Liver (tissue), 9 donors: ENCODE results near the gene SNX32. TPM values are rescaled to one million over a fixed set of nuclear protein-coding genes. Genes with fewer than 3 reads are reported as not detected.

Experiments used
- DNase-seq: peaks from one replicate; pipeline ENCODE4 v3.0.0-alpha.2; 2017; ENCODE audit warnings: low spot score
- H3K27ac ChIP-seq, 2 donors: one replicate each; pipeline ENCODE4 v1.7.0; 2013; ENCODE audit warnings: inconsistent platforms in 2 of 2, low read length in 2 of 2, control low read depth in 1 of 2, low read depth in 1 of 2, mild to moderate bottlenecking in 1 of 2
- H3K27me3 ChIP-seq, 4 donors: one replicate each; pipeline versions ENCODE4 v1.6.1 to v1.7.0; 2013; ENCODE audit warnings: low read length in 3 of 4, inconsistent platforms in 1 of 4, mild to moderate bottlenecking in 1 of 4, moderate library complexity in 1 of 4; ENCODE audit not compliant: control insufficient read depth in 4 of 4, insufficient read depth in 4 of 4
- H3K36me3 ChIP-seq, 4 donors: one replicate each; pipeline versions ENCODE4 v1.6.1 to v1.7.0; 2013; ENCODE audit warnings: low read length in 3 of 4, mild to moderate bottlenecking in 3 of 4, low read depth in 1 of 4, moderate library complexity in 1 of 4; ENCODE audit not compliant: control insufficient read depth in 4 of 4, insufficient read depth in 3 of 4
- H3K4me1 ChIP-seq, 4 donors: one replicate each; pipeline versions ENCODE4 v1.6.1 to v1.7.0; 2013; ENCODE audit warnings: low read length in 3 of 4, mild to moderate bottlenecking in 3 of 4, moderate library complexity in 1 of 4; ENCODE audit not compliant: control insufficient read depth in 4 of 4, insufficient read depth in 4 of 4
- H3K4me3 ChIP-seq, 3 donors: one replicate each; pipeline versions ENCODE4 v1.6.1 to v1.7.0; 2013; ENCODE audit warnings: low read length in 3 of 3, control low read depth in 1 of 3, low read depth in 1 of 3, mild to moderate bottlenecking in 1 of 3
- H3K9ac ChIP-seq, 2 donors: one replicate each; pipeline ENCODE4 v1.7.0; 2013; ENCODE audit warnings: low read length in 2 of 2, mild to moderate bottlenecking in 2 of 2, moderate library complexity in 2 of 2, control low read depth in 1 of 2, low read depth in 1 of 2
- H3K9me3 ChIP-seq, 4 donors: one replicate each; pipeline versions ENCODE4 v1.6.1 to v1.7.0; 2013; ENCODE audit warnings: low read length in 3 of 4; ENCODE audit not compliant: control insufficient read depth in 4 of 4
- EGR1 ChIP-seq, 2 donors: IDR thresholded peaks; 2 replicates each; pipeline ENCODE4 v1.6.1; 2016 to 2018; ENCODE audit warnings: antibody characterized with exemption in 2 of 2, low read depth in 2 of 2
- FOXA2 ChIP-seq: IDR thresholded peaks from 2 replicates; pipeline ENCODE4 v1.6.1; 2016; ENCODE audit warnings: antibody characterized with exemption
- GABPA ChIP-seq, 2 donors: IDR thresholded peaks in 1 of 2; conservative IDR thresholded peaks in 1 of 2; 2 replicates each; pipeline ENCODE4 v1.6.1; 2016; ENCODE audit warnings: antibody characterized with exemption in 2 of 2, mild to moderate bottlenecking in 1 of 2, moderate library complexity in 1 of 2
- HNF4A ChIP-seq, 2 donors: conservative IDR thresholded peaks; 2 replicates each; pipeline ENCODE4 v1.6.1; 2016; ENCODE audit warnings: antibody characterized with exemption in 2 of 2, mild to moderate bottlenecking in 2 of 2
- HNF4G ChIP-seq: IDR thresholded peaks from 2 replicates; pipeline ENCODE4 v1.6.1; 2016; ENCODE audit warnings: antibody characterized with exemption
- JUND ChIP-seq, 2 donors: IDR thresholded peaks; 2 replicates each; pipeline ENCODE4 v1.6.1; 2016; ENCODE audit warnings: antibody characterized with exemption in 2 of 2
- NR2F2 ChIP-seq: IDR thresholded peaks from 2 replicates; pipeline ENCODE4 v1.6.1; 2016; ENCODE audit warnings: antibody characterized with exemption
- RAD21 ChIP-seq, 2 donors: IDR thresholded peaks; 2 replicates each; pipeline ENCODE4 v1.6.1; 2016; ENCODE audit warnings: antibody characterized with exemption in 2 of 2, mild to moderate bottlenecking in 2 of 2
- RXRA ChIP-seq, 2 donors: IDR thresholded peaks; 2 replicates each; pipeline ENCODE4 v1.6.1; 2017 to 2018; ENCODE audit warnings: antibody characterized with exemption in 2 of 2, mild to moderate bottlenecking in 1 of 2
- SP1 ChIP-seq: IDR thresholded peaks from 2 replicates; pipeline ENCODE4 v1.6.1; 2018; ENCODE audit warnings: antibody characterized with exemption, mild to moderate bottlenecking
- TAF1 ChIP-seq: conservative IDR thresholded peaks from 2 replicates; pipeline ENCODE4 v1.6.1; 2016; ENCODE audit warnings: antibody characterized with exemption, mild to moderate bottlenecking
- YY1 ChIP-seq: IDR thresholded peaks from 2 replicates; pipeline ENCODE4 v1.6.1; 2016; ENCODE audit warnings: antibody characterized with exemption, mild to moderate bottlenecking
- WGBS: extraction: QIAGEN DNeasy Blood & Tissue Kit; methylation state at CpG from one replicate; pipeline ENCODE4 v1.1.7; 2013; 5-methylcytosine and 5-hydroxymethylcytosine counted together
- polyA plus RNA-seq, 2 donors: library from polyadenylated mRNA; stranded (reverse) in 1 of 2; unstranded in 1 of 2; fragments of 200-250 nt in 1 of 2; fragments of >200 nt in 1 of 2; fragmentation: Nextera tagmentation in 1 of 2; extraction: Ambion mirVana in 1 of 2; gene quantifications; one replicate each; pipeline versions ENCODE4 v1.2.1 to v1.2.3, GENCODE V29; 2013 to 2015
- total RNA-seq, 2 donors: library from RNA; depleted of rRNA; stranded (reverse); fragments of >200 nt; gene quantifications; one replicate each; pipeline ENCODE4 v1.2.3, GENCODE V29; 2014
- TF ChIP-seq, protein P1 (sequence below): fragments of 150-350 bp; IDR thresholded peaks from 2 replicates; pipeline ENCODE4 v1.5.1; 2017; ENCODE audit warnings: improper control_type of control experiment, low read depth, low read length; ENCODE audit not compliant: missing input control
- TF ChIP-seq, protein P2 (sequence below): IDR thresholded peaks from 2 replicates; pipeline ENCODE4 v1.6.1; 2016; ENCODE audit warnings: antibody characterized with exemption
- TF ChIP-seq, protein P3 (sequence below): IDR thresholded peaks from 2 replicates; pipeline ENCODE4 v1.6.1; 2016; ENCODE audit warnings: antibody characterized with exemption, mild to moderate bottlenecking
- TF ChIP-seq, protein P4 (sequence below): IDR thresholded peaks from 2 replicates; pipeline ENCODE4 v1.6.1; 2016; ENCODE audit warnings: antibody characterized with exemption
- TF ChIP-seq, protein P5 (sequence below): IDR thresholded peaks from 2 replicates; pipeline ENCODE4 v1.6.1; 2016; ENCODE audit warnings: antibody characterized with exemption
- donor health status: healthy.
- donor health status: healthy.
- donor health status: healthy.
- donor health status: healthy.
- donor health status: healthy.

Gene SNX32
- total and polyA plus RNA-seq, 4 donors = under 0.01 to 0.38 (median 0.06) TPM

DNA sequence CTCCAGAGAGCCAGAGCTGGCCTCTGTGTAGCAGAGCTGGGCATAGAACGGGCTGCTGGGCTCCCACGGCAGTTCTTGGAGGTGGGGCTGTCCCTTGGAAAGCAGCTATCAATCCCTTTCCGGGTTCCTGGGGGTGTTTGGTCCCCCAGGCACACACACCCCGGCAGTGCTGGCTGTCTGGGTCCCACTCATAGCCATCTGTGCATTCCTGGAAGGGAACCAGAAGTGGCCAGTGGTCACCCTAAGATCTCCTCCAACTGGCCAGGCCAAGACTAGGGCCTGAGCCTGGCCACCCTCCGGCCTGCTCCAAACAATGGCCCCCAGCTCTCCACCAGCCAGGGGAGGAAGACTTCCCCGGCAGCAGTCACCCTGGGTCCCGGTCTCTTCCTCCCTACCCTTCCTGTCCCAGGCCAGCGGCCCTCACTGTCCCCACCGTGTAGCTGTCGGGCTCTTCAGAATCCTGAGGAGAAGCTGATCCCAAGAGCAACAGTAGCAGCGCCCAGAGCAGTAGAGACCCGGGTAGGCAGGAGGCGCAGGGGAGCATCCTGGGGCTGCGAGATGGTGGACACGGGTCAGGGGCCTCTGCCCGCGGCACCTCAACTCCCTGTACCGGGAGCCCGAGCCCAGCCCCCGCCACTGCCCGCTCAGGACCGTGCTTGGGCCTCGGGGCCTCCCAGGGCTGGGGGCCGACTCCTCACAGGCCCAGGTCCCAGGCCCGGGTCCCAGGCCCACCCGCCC is 38.2 kb downstream of the SNX32 start:
- peak overlapping the region in 1 of 3 donors; percentile 41 for H3K4me3 ChIP-seq
- DNase-seq = no peak
- WGBS = 62% methylated on average over 26 of the region's 26 CpGs

More for the DNA sequence above, 38.2 kb downstream of the SNX32 start:
- no peaks in the 10 kb centered on the region for H3K9me3 ChIP-seq
- peaks cover 0 to 20% (median 6%) of the 10 kb centered on the region in 4 donors for H3K4me1 ChIP-seq
- H3K27me3 ChIP-seq = no peaks in the 10 kb centered on the region
- H3K9ac ChIP-seq = no peak overlapping the region
- peak overlapping the region; percentile 28 to 54 for H3K27ac ChIP-seq
- peaks cover 0 to 4% (median 0%) of the 10 kb centered on the region in 4 donors for H3K36me3 ChIP-seq
- TF ChIP-seq, protein P1, sequence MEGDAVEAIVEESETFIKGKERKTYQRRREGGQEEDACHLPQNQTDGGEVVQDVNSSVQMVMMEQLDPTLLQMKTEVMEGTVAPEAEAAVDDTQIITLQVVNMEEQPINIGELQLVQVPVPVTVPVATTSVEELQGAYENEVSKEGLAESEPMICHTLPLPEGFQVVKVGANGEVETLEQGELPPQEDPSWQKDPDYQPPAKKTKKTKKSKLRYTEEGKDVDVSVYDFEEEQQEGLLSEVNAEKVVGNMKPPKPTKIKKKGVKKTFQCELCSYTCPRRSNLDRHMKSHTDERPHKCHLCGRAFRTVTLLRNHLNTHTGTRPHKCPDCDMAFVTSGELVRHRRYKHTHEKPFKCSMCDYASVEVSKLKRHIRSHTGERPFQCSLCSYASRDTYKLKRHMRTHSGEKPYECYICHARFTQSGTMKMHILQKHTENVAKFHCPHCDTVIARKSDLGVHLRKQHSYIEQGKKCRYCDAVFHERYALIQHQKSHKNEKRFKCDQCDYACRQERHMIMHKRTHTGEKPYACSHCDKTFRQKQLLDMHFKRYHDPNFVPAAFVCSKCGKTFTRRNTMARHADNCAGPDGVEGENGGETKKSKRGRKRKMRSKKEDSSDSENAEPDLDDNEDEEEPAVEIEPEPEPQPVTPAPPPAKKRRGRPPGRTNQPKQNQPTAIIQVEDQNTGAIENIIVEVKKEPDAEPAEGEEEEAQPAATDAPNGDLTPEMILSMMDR = no peak
- TF ChIP-seq RAD21 (IDR thresholded peaks at IDR 0.05) (no peak), SP1 (no peak), JUND (IDR thresholded peaks at IDR 0.05) (no peak), GABPA (IDR thresholded peaks at IDR 0.05 in 1 of 2, conservative IDR thresholded peaks at IDR 0.05 in 1 of 2) (no peak), RXRA (IDR thresholded peaks at IDR 0.05) (no peak), HNF4A (conservative IDR thresholded peaks at IDR 0.05) (no peak), NR2F2 (no peak), FOXA2 (no peak), TAF1 (no peak), EGR1 (IDR thresholded peaks at IDR 0.05; ENCODE audit: low read depth in 2 of 2) (no peak), HNF4G (no peak), YY1 (no peak)
- TF ChIP-seq, protein P2, sequence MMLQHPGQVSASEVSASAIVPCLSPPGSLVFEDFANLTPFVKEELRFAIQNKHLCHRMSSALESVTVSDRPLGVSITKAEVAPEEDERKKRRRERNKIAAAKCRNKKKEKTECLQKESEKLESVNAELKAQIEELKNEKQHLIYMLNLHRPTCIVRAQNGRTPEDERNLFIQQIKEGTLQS = no peak
- TF ChIP-seq, protein P3, sequence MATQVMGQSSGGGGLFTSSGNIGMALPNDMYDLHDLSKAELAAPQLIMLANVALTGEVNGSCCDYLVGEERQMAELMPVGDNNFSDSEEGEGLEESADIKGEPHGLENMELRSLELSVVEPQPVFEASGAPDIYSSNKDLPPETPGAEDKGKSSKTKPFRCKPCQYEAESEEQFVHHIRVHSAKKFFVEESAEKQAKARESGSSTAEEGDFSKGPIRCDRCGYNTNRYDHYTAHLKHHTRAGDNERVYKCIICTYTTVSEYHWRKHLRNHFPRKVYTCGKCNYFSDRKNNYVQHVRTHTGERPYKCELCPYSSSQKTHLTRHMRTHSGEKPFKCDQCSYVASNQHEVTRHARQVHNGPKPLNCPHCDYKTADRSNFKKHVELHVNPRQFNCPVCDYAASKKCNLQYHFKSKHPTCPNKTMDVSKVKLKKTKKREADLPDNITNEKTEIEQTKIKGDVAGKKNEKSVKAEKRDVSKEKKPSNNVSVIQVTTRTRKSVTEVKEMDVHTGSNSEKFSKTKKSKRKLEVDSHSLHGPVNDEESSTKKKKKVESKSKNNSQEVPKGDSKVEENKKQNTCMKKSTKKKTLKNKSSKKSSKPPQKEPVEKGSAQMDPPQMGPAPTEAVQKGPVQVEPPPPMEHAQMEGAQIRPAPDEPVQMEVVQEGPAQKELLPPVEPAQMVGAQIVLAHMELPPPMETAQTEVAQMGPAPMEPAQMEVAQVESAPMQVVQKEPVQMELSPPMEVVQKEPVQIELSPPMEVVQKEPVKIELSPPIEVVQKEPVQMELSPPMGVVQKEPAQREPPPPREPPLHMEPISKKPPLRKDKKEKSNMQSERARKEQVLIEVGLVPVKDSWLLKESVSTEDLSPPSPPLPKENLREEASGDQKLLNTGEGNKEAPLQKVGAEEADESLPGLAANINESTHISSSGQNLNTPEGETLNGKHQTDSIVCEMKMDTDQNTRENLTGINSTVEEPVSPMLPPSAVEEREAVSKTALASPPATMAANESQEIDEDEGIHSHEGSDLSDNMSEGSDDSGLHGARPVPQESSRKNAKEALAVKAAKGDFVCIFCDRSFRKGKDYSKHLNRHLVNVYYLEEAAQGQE = no peak
- TF ChIP-seq, protein P4, sequence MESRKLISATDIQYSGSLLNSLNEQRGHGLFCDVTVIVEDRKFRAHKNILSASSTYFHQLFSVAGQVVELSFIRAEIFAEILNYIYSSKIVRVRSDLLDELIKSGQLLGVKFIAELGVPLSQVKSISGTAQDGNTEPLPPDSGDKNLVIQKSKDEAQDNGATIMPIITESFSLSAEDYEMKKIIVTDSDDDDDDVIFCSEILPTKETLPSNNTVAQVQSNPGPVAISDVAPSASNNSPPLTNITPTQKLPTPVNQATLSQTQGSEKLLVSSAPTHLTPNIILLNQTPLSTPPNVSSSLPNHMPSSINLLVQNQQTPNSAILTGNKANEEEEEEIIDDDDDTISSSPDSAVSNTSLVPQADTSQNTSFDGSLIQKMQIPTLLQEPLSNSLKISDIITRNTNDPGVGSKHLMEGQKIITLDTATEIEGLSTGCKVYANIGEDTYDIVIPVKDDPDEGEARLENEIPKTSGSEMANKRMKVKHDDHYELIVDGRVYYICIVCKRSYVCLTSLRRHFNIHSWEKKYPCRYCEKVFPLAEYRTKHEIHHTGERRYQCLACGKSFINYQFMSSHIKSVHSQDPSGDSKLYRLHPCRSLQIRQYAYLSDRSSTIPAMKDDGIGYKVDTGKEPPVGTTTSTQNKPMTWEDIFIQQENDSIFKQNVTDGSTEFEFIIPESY = no peak
- TF ChIP-seq, protein P5, sequence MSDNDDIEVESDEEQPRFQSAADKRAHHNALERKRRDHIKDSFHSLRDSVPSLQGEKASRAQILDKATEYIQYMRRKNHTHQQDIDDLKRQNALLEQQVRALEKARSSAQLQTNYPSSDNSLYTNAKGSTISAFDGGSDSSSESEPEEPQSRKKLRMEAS = no peak
